Kidney (tissue), 14 donors: ENCODE results near the gene SLIT1. TPM values are rescaled to one million over a fixed set of nuclear protein-coding genes. Genes with fewer than 3 reads are reported as not detected.

Source experiments
- DNase-seq, 5 donors: peaks; one replicate each; pipeline ENCODE4 v3.0.0-alpha.2; 2013 to 2020
- FAIRE-seq: peaks from 2 replicates; lab custom pipeline; 2012; peaks lifted over from hg19 to GRCh38; lab: Jason Lieb, UNC
- H3K27ac ChIP-seq, 2 donors: one replicate each; pipeline ENCODE4 v1.7.0; 2013; ENCODE audit warnings: low read depth in 2 of 2, low read length in 2 of 2, inconsistent platforms in 1 of 2
- H3K27me3 ChIP-seq: one replicate; pipeline ENCODE4 v1.7.1; 2013; ENCODE audit warnings: low read length, inconsistent platforms; ENCODE audit not compliant: control insufficient read depth, insufficient read depth
- H3K36me3 ChIP-seq, 3 donors: one replicate each; pipeline versions ENCODE4 v1.7.0 to v1.7.1; 2013; ENCODE audit warnings: low read length in 3 of 3, control low read depth in 1 of 3, inconsistent platforms in 1 of 3; ENCODE audit not compliant: insufficient read depth in 3 of 3, control insufficient read depth in 2 of 3
- H3K4me1 ChIP-seq, 3 donors: one replicate each; pipeline versions ENCODE4 v1.7.0 to v1.7.1; 2013; ENCODE audit warnings: low read length in 3 of 3, inconsistent platforms in 1 of 3, low read depth in 1 of 3; ENCODE audit not compliant: control insufficient read depth in 2 of 3, insufficient read depth in 2 of 3
- H3K4me3 ChIP-seq, 3 donors: one replicate each; pipeline versions ENCODE4 v1.7.0 to v1.8.1; 2013; ENCODE audit warnings: low read length in 3 of 3, control low read depth in 1 of 3, inconsistent platforms in 1 of 3
- H3K9ac ChIP-seq, 3 donors: one replicate each; pipeline versions ENCODE4 v1.7.0 to v1.7.1; 2013; ENCODE audit warnings: low read length in 3 of 3, control low read depth in 1 of 3, inconsistent platforms in 1 of 3
- H3K9me3 ChIP-seq, 3 donors: one replicate each; pipeline versions ENCODE4 v1.7.0 to v1.7.1; 2013; ENCODE audit warnings: low read length in 3 of 3, control low read depth in 1 of 3, inconsistent platforms in 1 of 3; ENCODE audit not compliant: control insufficient read depth in 2 of 3, insufficient read depth in 1 of 3
- intact Hi-C: fragments of 100-400 bp; cut with DNase I; formaldehyde crosslinking; loops from one replicate; pipeline ENCODE4 v1.11.1; 2022
- polyA plus RNA-seq: library from polyadenylated mRNA; stranded (reverse); fragments of 350-450 nt; fragmentation: Illumina TruSeq; extraction: RNeasy Lipid Tissue Mini Kit (QIAGEN cat#74804); gene quantifications from one replicate; pipeline ENCODE4 v1.2.3, GENCODE V29; 2014; ENCODE audit warnings: low read depth, low replicate concordance; ENCODE audit not compliant: insufficient read depth
- total RNA-seq: library from RNA; stranded (reverse); fragmentation: NEBNext Ultra II Directional; extraction: Animal tissue kit (Norgen Biotek cat#: 25700); gene quantifications from one replicate; pipeline ENCODE4 v1.2.1, GENCODE V29; 2021
- TF ChIP-seq, protein P1 (sequence below): IDR thresholded peaks from 3 replicates; pipeline ENCODE4 v1.5.1; 2012; ENCODE audit warnings: mild to moderate bottlenecking, moderate library complexity, borderline replicate concordance; ENCODE audit not compliant: insufficient read depth; ENCODE audit errors: extremely low read depth
- donor health status: control.
- donor health status: control.
- donor health status: control.
- donor health status: control.
- donor health status: control.
- donor health status: DM: yes; HTN: yes; CAD: no.
- donor health status: Normal renal cell carcinoma (clear cell type).

SLIT1 gene
- total and polyA plus RNA-seq, 2 donors from 2014 or later = 0.06 to 0.35 TPM

DNA sequence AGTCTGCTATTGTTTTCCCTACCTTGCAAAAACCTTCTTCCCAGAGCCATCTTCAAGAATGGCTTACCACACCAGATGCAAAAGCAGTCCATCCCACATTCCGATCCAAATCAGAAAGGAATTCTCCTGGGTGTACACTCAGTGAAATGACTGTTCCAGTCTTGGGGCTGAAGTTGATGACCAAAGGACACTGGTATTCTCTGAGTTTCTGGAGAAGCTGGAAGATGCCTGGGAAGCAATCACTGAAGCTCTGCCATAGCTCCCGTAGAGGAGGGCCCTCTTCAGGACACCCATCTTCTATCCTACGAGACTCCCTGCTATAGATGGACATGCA lies 197.9 kb downstream of the SLIT1 start:
- intact Hi-C loops = no loop called here
- Histone ChIP-seq H3K4me3 (no peak overlapping the region), H3K9me3 (no peaks in the 10 kb centered on the region), H3K27ac (no peak overlapping the region), H3K4me1 (no peaks in the 10 kb centered on the region), H3K27me3 (no peaks in the 10 kb centered on the region), H3K36me3 (no peaks in the 10 kb centered on the region), H3K9ac (no peak overlapping the region)
- no peak for DNase-seq
- no peak for FAIRE-seq
- TF ChIP-seq, protein P1, sequence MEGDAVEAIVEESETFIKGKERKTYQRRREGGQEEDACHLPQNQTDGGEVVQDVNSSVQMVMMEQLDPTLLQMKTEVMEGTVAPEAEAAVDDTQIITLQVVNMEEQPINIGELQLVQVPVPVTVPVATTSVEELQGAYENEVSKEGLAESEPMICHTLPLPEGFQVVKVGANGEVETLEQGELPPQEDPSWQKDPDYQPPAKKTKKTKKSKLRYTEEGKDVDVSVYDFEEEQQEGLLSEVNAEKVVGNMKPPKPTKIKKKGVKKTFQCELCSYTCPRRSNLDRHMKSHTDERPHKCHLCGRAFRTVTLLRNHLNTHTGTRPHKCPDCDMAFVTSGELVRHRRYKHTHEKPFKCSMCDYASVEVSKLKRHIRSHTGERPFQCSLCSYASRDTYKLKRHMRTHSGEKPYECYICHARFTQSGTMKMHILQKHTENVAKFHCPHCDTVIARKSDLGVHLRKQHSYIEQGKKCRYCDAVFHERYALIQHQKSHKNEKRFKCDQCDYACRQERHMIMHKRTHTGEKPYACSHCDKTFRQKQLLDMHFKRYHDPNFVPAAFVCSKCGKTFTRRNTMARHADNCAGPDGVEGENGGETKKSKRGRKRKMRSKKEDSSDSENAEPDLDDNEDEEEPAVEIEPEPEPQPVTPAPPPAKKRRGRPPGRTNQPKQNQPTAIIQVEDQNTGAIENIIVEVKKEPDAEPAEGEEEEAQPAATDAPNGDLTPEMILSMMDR = no peak

DNA sequence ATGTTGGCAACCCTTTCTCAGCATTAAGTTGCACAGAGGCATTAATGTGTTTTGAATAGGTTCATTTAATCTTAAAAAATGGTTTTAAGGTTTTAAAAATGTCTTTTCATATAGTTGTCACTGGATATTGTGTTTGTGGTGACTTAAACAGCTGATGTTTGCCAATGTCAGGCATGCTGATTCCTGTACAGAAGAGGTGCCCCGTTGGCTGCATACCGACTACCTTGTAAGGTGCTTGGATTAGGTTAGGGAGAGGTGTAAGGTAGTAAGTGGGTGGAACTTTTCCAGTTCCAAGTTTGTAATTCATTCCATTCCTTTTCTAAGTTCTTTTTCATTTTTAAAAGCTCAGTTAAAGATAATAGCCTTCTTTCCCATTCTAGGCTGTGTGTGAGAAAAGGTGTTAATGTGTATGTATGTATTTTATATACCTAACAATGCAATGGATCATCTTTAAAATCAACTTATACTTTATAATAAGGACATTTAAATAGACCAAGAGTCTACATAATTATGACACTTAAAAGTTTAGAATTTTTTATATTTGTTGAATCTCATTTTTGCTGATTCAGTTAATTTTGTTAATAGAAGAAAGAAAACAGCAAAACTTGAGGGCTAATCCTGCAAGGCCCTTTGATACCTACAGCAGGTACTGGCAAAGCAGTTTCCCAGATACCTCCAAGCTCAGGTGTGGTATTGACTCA lies 198.5 kb downstream of the SLIT1 start:
- H3K36me3 ChIP-seq = peaks cover 0 to 2% (median 0%) of the 10 kb centered on the region in 3 donors
- intact Hi-C loops = no loop called here
- H3K9ac ChIP-seq = no peak overlapping the region
- DNase-seq = no peak
- no peaks in the 10 kb centered on the region for H3K27me3 ChIP-seq
- TF ChIP-seq, protein P1 = no peak
- no peak overlapping the region for H3K4me3 ChIP-seq
- no peaks in the 10 kb centered on the region for H3K4me1 ChIP-seq
- no peak overlapping the region for H3K27ac ChIP-seq
- H3K9me3 ChIP-seq = no peaks in the 10 kb centered on the region
- no peak for FAIRE-seq

DNA sequence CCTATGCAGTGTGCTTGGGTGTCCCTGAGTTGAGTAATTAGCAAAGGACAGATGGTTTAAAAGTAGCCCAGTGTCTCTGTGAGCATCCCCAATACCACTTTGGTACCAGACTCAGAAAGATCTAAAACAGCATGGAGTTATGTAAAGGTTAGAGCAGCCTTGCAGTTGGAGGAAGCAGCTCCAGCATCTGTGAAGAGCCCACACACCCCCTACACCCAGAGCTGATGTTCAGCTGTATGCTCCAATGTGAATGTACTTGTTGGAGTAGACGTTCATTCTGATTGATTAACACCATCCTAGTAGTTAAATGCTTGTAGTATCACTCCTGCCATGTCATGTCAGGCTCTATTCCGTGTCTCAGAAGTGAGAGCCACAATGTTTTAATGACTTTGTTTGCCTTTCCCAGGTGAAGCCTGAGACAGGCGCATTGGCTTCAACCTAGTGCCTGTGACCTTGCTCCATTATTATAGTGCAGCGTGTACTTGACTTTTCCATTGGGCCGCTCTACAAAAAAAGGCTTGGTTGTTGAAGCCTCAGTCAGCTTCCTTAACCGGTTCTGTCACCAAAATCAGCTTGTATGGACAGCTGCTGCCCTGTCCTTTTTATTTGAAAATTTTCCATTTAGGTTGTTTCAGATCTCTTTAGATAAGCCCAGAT lies 199.4 kb downstream of the SLIT1 start:
- Histone ChIP-seq H3K4me1 (no peaks in the 10 kb centered on the region), H3K27ac (no peak overlapping the region), H3K36me3 (peaks cover 0 to 12% (median 2%) of the 10 kb centered on the region in 3 donors), H3K9me3 (no peaks in the 10 kb centered on the region), H3K27me3 (no peaks in the 10 kb centered on the region), H3K4me3 (no peak overlapping the region), H3K9ac (no peak overlapping the region)
- no peak for FAIRE-seq
- intact Hi-C loops = no loop called here
- no peak for DNase-seq
- TF ChIP-seq, protein P1 = no peak
